IPS DF 19.7 (cell line): ENCODE measurements around the gene GFI1.
"Not testable (repeated sequence)": the region's sequence is repeated elsewhere in the genome, so short reads cannot be mapped to it uniquely, and the experiment has no call there.

Source experiments
- DNase-seq: peaks from one replicate; pipeline ENCODE4 v3.0.0-alpha.2; 2013; ENCODE audit warnings: low read depth, low spot score

Gene GFI1

GRCh38 chr1:92465256-92465647, 21.5 kb downstream of the GFI1 start:
- DNase-seq: no peak

GRCh38 chr1:92464588-92465255, 22.0 kb downstream of the GFI1 start:
- no peak for DNase-seq

GRCh38 chr1:92461364-92462097, 25.2 kb downstream of the GFI1 start:
- no peak for DNase-seq

GRCh38 chr1:92459871-92460320, 26.8 kb downstream of the GFI1 start:
- no peak for DNase-seq

GRCh38 chr1:92458146-92458545, 28.6 kb downstream of the GFI1 start:
- DNase-seq: no peak

- DNase-seq: no peak
Measured at GRCh38 chr1:92447976-92448375, 38.7 kb downstream of the GFI1 start.

GRCh38 chr1:92447033-92447681, 39.6 kb downstream of the GFI1 start:
- no peak for DNase-seq

- no peak for DNase-seq
Measured at GRCh38 chr1:92446546-92446945, 40.2 kb downstream of the GFI1 start.

- DNase-seq: no peak
Measured at GRCh38 chr1:92445865-92446264, 40.9 kb downstream of the GFI1 start.

- no peak for DNase-seq
Measured at GRCh38 chr1:92444351-92444750, 42.4 kb downstream of the GFI1 start.

- no peak for DNase-seq
Measured at GRCh38 chr1:92443893-92444292, 42.8 kb downstream of the GFI1 start.

GRCh38 chr1:92442351-92442750, 44.4 kb downstream of the GFI1 start:
- DNase-seq: no peak

GRCh38 chr1:92441697-92442342, 44.9 kb downstream of the GFI1 start:
- no peak for DNase-seq

GRCh38 chr1:92441316-92441696, 45.4 kb downstream of the GFI1 start:
- no peak for DNase-seq

- DNase-seq: no peak
Measured at GRCh38 chr1:92439291-92439690, 47.4 kb downstream of the GFI1 start.

- not testable (repeated sequence) for DNase-seq
Measured at GRCh38 chr1:92434572-92434971, 52.2 kb downstream of the GFI1 start.

GRCh38 chr1:92430030-92430429, 56.7 kb downstream of the GFI1 start:
- no peak for DNase-seq

GRCh38 chr1:92425617-92426016, 61.1 kb downstream of the GFI1 start:
- DNase-seq: no peak
